PFSK-1 (cell line): Measurements from ENCODE around the gene INSYN2B.

Experiments used
- FOXP2 ChIP-seq: optimal IDR thresholded peaks from 2 replicates; pipeline ENCODE3; 2011; ENCODE audit warnings: borderline replicate concordance, control low read depth, inconsistent platforms; ENCODE audit not compliant: insufficient read depth; ENCODE audit errors: extremely low read length, extremely low read depth
- POLR2AphosphoS5 ChIP-seq: IDR thresholded peaks from 2 replicates; pipeline ENCODE4 v1.6.1; 2012; ENCODE audit warnings: low read depth, mild to moderate bottlenecking, control low read depth, low read length, moderate library complexity
- SIN3A ChIP-seq: IDR thresholded peaks from 2 replicates; pipeline ENCODE4 v1.6.1; 2012; ENCODE audit warnings: mild to moderate bottlenecking, low read length, moderate library complexity, borderline replicate concordance; ENCODE audit not compliant: insufficient read depth
- TAF1 ChIP-seq: IDR thresholded peaks from 2 replicates; pipeline ENCODE4 v1.6.1; 2012; ENCODE audit warnings: low read length, control low read depth, borderline replicate concordance; ENCODE audit not compliant: insufficient read depth
- TF ChIP-seq, protein P1 (sequence below), 2 experiments: IDR thresholded peaks; 2 replicates each; pipeline versions ENCODE4 v1.6.1 to v1.8.0; 2011 to 2012; ENCODE audit warnings: low read depth in 2 of 2, low read length in 2 of 2, control low read depth in 1 of 2, inconsistent platforms in 1 of 2, mild to moderate bottlenecking in 1 of 2, moderate library complexity in 1 of 2; ENCODE audit not compliant: insufficient read depth in 1 of 2

Gene INSYN2B

GRCh38 chr5:169939731-169940130, 40.6 kb downstream of the INSYN2B start:
- TF ChIP-seq, protein P1, sequence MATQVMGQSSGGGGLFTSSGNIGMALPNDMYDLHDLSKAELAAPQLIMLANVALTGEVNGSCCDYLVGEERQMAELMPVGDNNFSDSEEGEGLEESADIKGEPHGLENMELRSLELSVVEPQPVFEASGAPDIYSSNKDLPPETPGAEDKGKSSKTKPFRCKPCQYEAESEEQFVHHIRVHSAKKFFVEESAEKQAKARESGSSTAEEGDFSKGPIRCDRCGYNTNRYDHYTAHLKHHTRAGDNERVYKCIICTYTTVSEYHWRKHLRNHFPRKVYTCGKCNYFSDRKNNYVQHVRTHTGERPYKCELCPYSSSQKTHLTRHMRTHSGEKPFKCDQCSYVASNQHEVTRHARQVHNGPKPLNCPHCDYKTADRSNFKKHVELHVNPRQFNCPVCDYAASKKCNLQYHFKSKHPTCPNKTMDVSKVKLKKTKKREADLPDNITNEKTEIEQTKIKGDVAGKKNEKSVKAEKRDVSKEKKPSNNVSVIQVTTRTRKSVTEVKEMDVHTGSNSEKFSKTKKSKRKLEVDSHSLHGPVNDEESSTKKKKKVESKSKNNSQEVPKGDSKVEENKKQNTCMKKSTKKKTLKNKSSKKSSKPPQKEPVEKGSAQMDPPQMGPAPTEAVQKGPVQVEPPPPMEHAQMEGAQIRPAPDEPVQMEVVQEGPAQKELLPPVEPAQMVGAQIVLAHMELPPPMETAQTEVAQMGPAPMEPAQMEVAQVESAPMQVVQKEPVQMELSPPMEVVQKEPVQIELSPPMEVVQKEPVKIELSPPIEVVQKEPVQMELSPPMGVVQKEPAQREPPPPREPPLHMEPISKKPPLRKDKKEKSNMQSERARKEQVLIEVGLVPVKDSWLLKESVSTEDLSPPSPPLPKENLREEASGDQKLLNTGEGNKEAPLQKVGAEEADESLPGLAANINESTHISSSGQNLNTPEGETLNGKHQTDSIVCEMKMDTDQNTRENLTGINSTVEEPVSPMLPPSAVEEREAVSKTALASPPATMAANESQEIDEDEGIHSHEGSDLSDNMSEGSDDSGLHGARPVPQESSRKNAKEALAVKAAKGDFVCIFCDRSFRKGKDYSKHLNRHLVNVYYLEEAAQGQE (IDR thresholded peaks at IDR 0.05; ENCODE audit: insufficient read depth in 1 of 2, low read depth in 2 of 2, low read length in 2 of 2) = no peak
- no peak for TF ChIP-seq SIN3A
- TF ChIP-seq POLR2AphosphoS5 = no peak
- TF ChIP-seq TAF1 = no peak
- TF ChIP-seq FOXP2 = no peak

DNA sequence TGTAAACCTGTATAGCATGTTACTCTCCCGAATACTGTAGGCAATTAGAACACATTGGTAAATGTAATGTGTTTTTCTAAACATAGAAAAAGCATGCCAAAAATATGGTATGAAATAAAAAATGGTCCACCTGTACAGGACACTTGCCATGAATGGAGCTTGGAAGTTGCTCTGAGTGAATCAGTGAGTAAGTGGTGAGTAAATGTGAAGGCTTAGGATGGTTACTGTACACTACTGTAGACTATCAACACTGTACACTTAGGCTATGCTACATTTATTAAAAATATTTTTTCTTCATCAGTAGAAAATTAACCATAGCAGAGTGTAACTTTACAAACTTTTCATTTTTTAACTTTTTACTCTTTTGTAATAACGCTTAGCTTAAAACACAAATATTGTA, 41.9 kb downstream of the INSYN2B start:
- no peak for TF ChIP-seq POLR2AphosphoS5
- TF ChIP-seq, protein P1 (IDR thresholded peaks at IDR 0.05; ENCODE audit: insufficient read depth in 1 of 2, low read depth in 2 of 2, low read length in 2 of 2) = no peak
- TF ChIP-seq FOXP2 = no peak
- no peak for TF ChIP-seq TAF1
- no peak for TF ChIP-seq SIN3A

- no peak for TF ChIP-seq SIN3A
- no peak for TF ChIP-seq TAF1
- TF ChIP-seq, protein P1 (IDR thresholded peaks at IDR 0.05; ENCODE audit: insufficient read depth in 1 of 2, low read depth in 2 of 2, low read length in 2 of 2) = no peak
- TF ChIP-seq FOXP2 = no peak
- TF ChIP-seq POLR2AphosphoS5 = no peak
Measured at GRCh38 chr5:169935762-169936161, 44.5 kb downstream of the INSYN2B start.

DNA sequence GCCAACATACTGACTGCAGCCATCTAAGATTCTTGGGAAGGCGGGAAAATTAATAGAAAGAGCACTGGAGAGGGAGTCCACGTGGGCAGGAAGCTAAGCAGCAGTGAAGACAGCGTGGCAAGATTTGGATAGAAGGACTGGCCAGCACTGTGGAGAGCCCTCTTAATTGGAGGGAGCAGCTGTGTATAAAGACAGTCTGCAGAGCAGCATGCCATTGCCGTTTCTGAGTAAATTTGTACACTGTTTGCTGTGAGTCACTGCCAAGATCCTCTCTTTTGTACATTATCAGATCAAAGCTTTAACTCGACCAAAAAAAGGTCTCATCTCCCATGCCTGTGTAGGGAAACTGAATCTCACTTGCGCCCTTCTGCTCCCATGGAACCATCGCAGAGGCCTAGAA, 45.3 kb downstream of the INSYN2B start:
- no peak for TF ChIP-seq FOXP2
- TF ChIP-seq, protein P1 (IDR thresholded peaks at IDR 0.05; ENCODE audit: insufficient read depth in 1 of 2, low read depth in 2 of 2, low read length in 2 of 2) = no peak
- no peak for TF ChIP-seq TAF1
- TF ChIP-seq SIN3A = no peak
- no peak for TF ChIP-seq POLR2AphosphoS5

GRCh38 chr5:169933616-169934015, 46.7 kb downstream of the INSYN2B start:
- TF ChIP-seq FOXP2 = no peak
- TF ChIP-seq SIN3A = no peak
- no peak for TF ChIP-seq TAF1
- TF ChIP-seq POLR2AphosphoS5 = no peak
- TF ChIP-seq, protein P1 (IDR thresholded peaks at IDR 0.05; ENCODE audit: insufficient read depth in 1 of 2, low read depth in 2 of 2, low read length in 2 of 2) = no peak
